HEK293 (cell line): ENCODE measurements around the gene SH3BGRL.

Experiments
- AEBP2 ChIP-seq: fragments of 450-650 bp; formaldehyde crosslinking; IDR thresholded peaks from 2 replicates; pipeline ENCODE4 v1.5.1; 2016; ENCODE audit warnings: missing biosample characterization, missing genetic modification characterization, borderline replicate concordance
- CTCF ChIP-seq: fragments of 450-650 bp; formaldehyde crosslinking; IDR thresholded peaks from 2 replicates; pipeline ENCODE4 v1.5.1; 2016; ENCODE audit warnings: missing biosample characterization, missing genetic modification characterization
- REST ChIP-seq: fragments of 450-650 bp; formaldehyde crosslinking; IDR thresholded peaks from 2 replicates; pipeline ENCODE4 v1.5.1; 2016; ENCODE audit warnings: missing biosample characterization, missing genetic modification characterization
- ZNF239 ChIP-seq: fragments of 450-650 bp; formaldehyde crosslinking; IDR thresholded peaks from 2 replicates; pipeline ENCODE4 v1.5.1; 2016; ENCODE audit warnings: missing biosample characterization, missing genetic modification characterization
- ZNF48 ChIP-seq: fragments of 450-650 bp; formaldehyde crosslinking; IDR thresholded peaks from 2 replicates; pipeline ENCODE4 v1.5.1; 2016; ENCODE audit warnings: missing biosample characterization, missing genetic modification characterization
- ZNF707 ChIP-seq: fragments of 450-650 bp; formaldehyde crosslinking; IDR thresholded peaks from 2 replicates; pipeline ENCODE4 v1.5.1; 2016; ENCODE audit warnings: missing biosample characterization, missing genetic modification characterization

DNA sequence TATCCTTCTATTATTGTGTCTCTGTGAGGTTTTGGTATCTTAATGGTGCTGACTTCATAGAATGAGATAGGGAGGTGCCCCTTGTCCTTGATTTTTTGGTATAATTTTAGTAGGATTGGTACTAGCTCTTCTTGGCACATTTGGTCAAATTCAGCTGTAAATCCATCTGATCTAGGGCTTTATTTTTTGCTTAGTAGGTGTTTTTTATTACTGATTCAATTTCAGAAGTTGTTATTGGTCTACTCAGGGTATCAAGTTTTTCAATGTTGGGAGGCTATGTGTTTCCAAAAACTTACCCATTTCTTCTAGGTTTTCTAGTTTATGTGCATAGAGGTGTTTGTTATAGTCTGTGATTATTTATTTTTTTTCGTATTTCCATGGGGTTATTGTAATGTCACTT, 103.3 kb downstream of the SH3BGRL start:
- no peak for TF ChIP-seq REST (tag by site-specific recombination)
- no peak for TF ChIP-seq CTCF (tag by site-specific recombination)
- TF ChIP-seq ZNF48 (tag by site-specific recombination): no peak
- no peak for TF ChIP-seq ZNF707
- no peak for TF ChIP-seq ZNF239 (tag by site-specific recombination)
- no peak for TF ChIP-seq AEBP2 (tag by site-specific recombination)
